Right cardiac atrium (tissue), 5 donors: ENCODE data around the gene EHD4. TPM values are rescaled to one million over a fixed set of nuclear protein-coding genes. Genes with fewer than 3 reads are reported as not detected.

Experiments used
- ATAC-seq, 2 donors: fragments of 200-7000 bp; cut with Tn5 transposase; one replicate each; pipeline versions ENCODE4 v1.8.0 to v1.9.1; 2020; ENCODE audit warnings: moderate library complexity in 2 of 2, mild to moderate bottlenecking in 1 of 2
- DNase-seq, 3 donors: peaks; one replicate each; pipeline ENCODE4 v3.0.0-alpha.2; 2020
- H3K27ac ChIP-seq: one replicate; pipeline ENCODE4 v1.5.1; 2013; ENCODE audit warnings: mild to moderate bottlenecking, low read length, control low read depth, moderate library complexity
- H3K27me3 ChIP-seq: one replicate; pipeline ENCODE4 v1.6.1; 2013; ENCODE audit not compliant: control insufficient read depth, insufficient read depth
- H3K4me1 ChIP-seq: one replicate; pipeline ENCODE4 v1.6.1; 2013; ENCODE audit warnings: low read length; ENCODE audit not compliant: control insufficient read depth, insufficient read depth
- H3K4me3 ChIP-seq: one replicate; pipeline ENCODE4 v1.5.1; 2013; ENCODE audit warnings: low read length, control low read depth
- H3K9me3 ChIP-seq: one replicate; pipeline ENCODE4 v1.6.1; 2013; ENCODE audit warnings: low read length; ENCODE audit not compliant: control insufficient read depth
- WGBS: extraction: QIAGEN DNeasy Blood & Tissue Kit; methylation state at CpG from one replicate; pipeline ENCODE4 v1.1.7; 2013; 5-methylcytosine and 5-hydroxymethylcytosine counted together
- intact Hi-C, 4 donors: fragments of 100-400 bp; cut with DNase I; formaldehyde crosslinking; loops; one replicate each; pipeline versions ENCODE4 v1.11.0 to v1.14.0; 2022 to 2023
- polyA plus RNA-seq: library from polyadenylated mRNA; stranded (reverse); fragments of 200-250 nt; gene quantifications from one replicate; pipeline ENCODE4 v1.2.3, GENCODE V29; 2013
- total RNA-seq, 4 donors: library from RNA; stranded (reverse); fragmentation: NEBNext Ultra II Directional; extraction: Animal tissue kit (Norgen Biotek cat#: 25700); gene quantifications; one replicate each; pipeline ENCODE4 v1.2.1, GENCODE V29; 2021
- donor health status: healthy with polysubstance abuse.
- donor health status: DM: no; HTN: yes; CAD: no.
- donor health status: DM: no; HTN: no; CAD: no.
- donor health status: DM: no; HTN: yes; CAD: no; lungs with severe emphysema.
- donor health status: DM: yes; HTN: yes; CAD: no.

Gene EHD4
- total and polyA plus RNA-seq, 5 donors = 26.3 to 37.4 (median 33.3) TPM

GRCh38 chr15:41892621-41893421, 79.5 kb downstream of the EHD4 start:
- WGBS = 67% methylated on average over 22 of the region's 22 CpGs

GRCh38 chr15:41891946-41892345, 80.4 kb downstream of the EHD4 start:
- no peak overlapping the region for H3K4me3 ChIP-seq
- peaks cover 10% of the 10 kb centered on the region for H3K4me1 ChIP-seq
- ATAC-seq (no peak), DNase-seq (peak in 2 of 3 donors; percentile 28 to 40)
- intact Hi-C loops = no loop called here
- H3K27me3 ChIP-seq = no peaks in the 10 kb centered on the region
- peak overlapping the region; percentile 71 for H3K27ac ChIP-seq
- WGBS = 71% methylated on average over 3 of the region's 3 CpGs
- H3K9me3 ChIP-seq = no peaks in the 10 kb centered on the region

More at GRCh38 chr15:41892621-41893421, 79.5 kb downstream of the EHD4 start:
- peak overlapping the region; percentile 59 for H3K27ac ChIP-seq
- peaks cover 10% of the 10 kb centered on the region for H3K4me1 ChIP-seq
- ATAC-seq (peak; percentile 64 to 75), DNase-seq (peak; percentile 71 to 89 (median 89))
- peak overlapping the region; percentile 15 for H3K4me3 ChIP-seq
- intact Hi-C loops = no loop called here
- H3K27me3 ChIP-seq = no peaks in the 10 kb centered on the region
- no peaks in the 10 kb centered on the region for H3K9me3 ChIP-seq

- intact Hi-C loops = no loop called here
- Histone ChIP-seq H3K27ac (no peak overlapping the region), H3K4me1 (peaks cover 10% of the 10 kb centered on the region), H3K4me3 (no peak overlapping the region), H3K27me3 (no peaks in the 10 kb centered on the region), H3K9me3 (no peaks in the 10 kb centered on the region)
- 91% methylated on average over 6 of the region's 6 CpGs for WGBS
- ATAC-seq (no peak), DNase-seq (peak in 2 of 3 donors; percentile 3 to 5)
Observed at GRCh38 chr15:41891226-41891625, 81.1 kb downstream of the EHD4 start.

- DNase-seq = peak in 1 of 3 donors; percentile 20
- WGBS = 93% methylated on average over 6 of the region's 6 CpGs
- intact Hi-C loops = no loop called here
Observed at GRCh38 chr15:41890050-41890690, 82.2 kb downstream of the EHD4 start.

GRCh38 chr15:41888662-41889253, 83.6 kb downstream of the EHD4 start:
- intact Hi-C loops = no loop called here
- DNase-seq (no peak), ATAC-seq (no peak)
- H3K9me3 ChIP-seq = no peaks in the 10 kb centered on the region
- 82% methylated on average over 7 of the region's 7 CpGs for WGBS
- peaks cover under 1% of the 10 kb centered on the region for H3K4me1 ChIP-seq
- no peak overlapping the region for H3K27ac ChIP-seq
- no peaks in the 10 kb centered on the region for H3K27me3 ChIP-seq
- no peak overlapping the region for H3K4me3 ChIP-seq

More at GRCh38 chr15:41890050-41890690, 82.2 kb downstream of the EHD4 start:
- no peak overlapping the region for H3K27ac ChIP-seq
- ATAC-seq = no peak
- H3K27me3 ChIP-seq = no peaks in the 10 kb centered on the region
- H3K4me1 ChIP-seq = peaks cover 10% of the 10 kb centered on the region
- no peaks in the 10 kb centered on the region for H3K9me3 ChIP-seq
- no peak overlapping the region for H3K4me3 ChIP-seq

GRCh38 chr15:41887893-41888292, 84.5 kb downstream of the EHD4 start:
- H3K9me3 ChIP-seq = no peaks in the 10 kb centered on the region
- WGBS = 87% methylated on average over 9 of the region's 9 CpGs
- no peak overlapping the region for H3K27ac ChIP-seq
- DNase-seq (no peak), ATAC-seq (no peak)
- intact Hi-C loops = no loop called here
- H3K4me1 ChIP-seq = no peaks in the 10 kb centered on the region
- H3K4me3 ChIP-seq = no peak overlapping the region
- H3K27me3 ChIP-seq = no peaks in the 10 kb centered on the region

GRCh38 chr15:41887161-41887560, 85.2 kb downstream of the EHD4 start:
- Histone ChIP-seq H3K9me3 (no peaks in the 10 kb centered on the region), H3K27me3 (no peaks in the 10 kb centered on the region), H3K4me3 (no peak overlapping the region), H3K4me1 (no peaks in the 10 kb centered on the region), H3K27ac (no peak overlapping the region)
- DNase-seq (no peak), ATAC-seq (no peak)
- intact Hi-C loops = no loop called here
- WGBS = 93% methylated on average over 10 of the region's 10 CpGs

- DNase-seq (no peak), ATAC-seq (no peak)
- H3K27ac ChIP-seq = no peak overlapping the region
- H3K9me3 ChIP-seq = no peaks in the 10 kb centered on the region
- WGBS = 93% methylated on average over 7 of the region's 7 CpGs
- H3K27me3 ChIP-seq = no peaks in the 10 kb centered on the region
- no peaks in the 10 kb centered on the region for H3K4me1 ChIP-seq
- intact Hi-C loops = no loop called here
- no peak overlapping the region for H3K4me3 ChIP-seq
Observed at GRCh38 chr15:41886741-41887140, 85.6 kb downstream of the EHD4 start.

GRCh38 chr15:41885841-41886240, 86.5 kb downstream of the EHD4 start:
- ATAC-seq = no peak
- intact Hi-C loops = no loop called here
- WGBS = 95% methylated on average over 14 of the region's 14 CpGs
- DNase-seq = no peak
- Histone ChIP-seq H3K4me3 (no peak overlapping the region), H3K27me3 (no peaks in the 10 kb centered on the region), H3K9me3 (no peaks in the 10 kb centered on the region), H3K27ac (no peak overlapping the region), H3K4me1 (no peaks in the 10 kb centered on the region)

- H3K4me1 ChIP-seq = no peaks in the 10 kb centered on the region
- no peak for DNase-seq
Observed at GRCh38 chr15:41885321-41885720, 87.0 kb downstream of the EHD4 start.

GRCh38 chr15:41884458-41884857, 87.9 kb downstream of the EHD4 start:
- DNase-seq (no peak), ATAC-seq (no peak)
- WGBS = 87% methylated on average over 7 of the region's 7 CpGs
- Histone ChIP-seq H3K4me1 (no peaks in the 10 kb centered on the region), H3K27ac (no peak overlapping the region), H3K9me3 (no peaks in the 10 kb centered on the region), H3K27me3 (no peaks in the 10 kb centered on the region), H3K4me3 (no peak overlapping the region)
- intact Hi-C loops = no loop called here

More at GRCh38 chr15:41885321-41885720, 87.0 kb downstream of the EHD4 start:
- intact Hi-C loops = no loop called here
- Histone ChIP-seq H3K27me3 (no peaks in the 10 kb centered on the region), H3K4me3 (no peak overlapping the region), H3K9me3 (no peaks in the 10 kb centered on the region), H3K27ac (no peak overlapping the region)
- ATAC-seq = no peak
